ENCODE data around the gene GPC5. TPM values are rescaled to one million over a fixed set of nuclear protein-coding genes. Genes with fewer than 3 reads are reported as not detected.

The GPC5 gene
- total and polyA plus RNA-seq, 9 donors = 0.10 to 1.5 (median 0.38) TPM

DNA sequence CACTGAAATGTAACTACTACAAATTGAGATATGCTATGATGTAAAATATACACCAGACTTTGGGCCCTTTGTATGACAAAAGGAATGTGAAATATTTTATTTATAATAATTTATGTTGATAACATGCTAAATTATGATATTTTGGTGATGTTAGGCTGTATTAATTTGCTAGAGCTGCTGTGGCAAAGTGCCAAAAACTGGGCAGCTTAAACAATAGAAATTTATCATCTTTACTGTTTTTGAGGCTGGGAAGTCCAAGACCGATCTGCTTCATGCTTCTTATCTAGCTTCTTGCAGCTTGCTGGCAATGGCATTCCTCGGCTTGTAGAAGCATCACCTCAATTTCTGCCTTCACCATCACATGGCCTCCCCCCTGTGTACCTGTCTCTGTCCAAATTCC is 245.0 kb downstream of the GPC5 start:
- 27 to 71% (median 57%) methylated on average over 2 of the region's 2 CpGs for WGBS, 3 donors
- no peaks in the 10 kb centered on the region for H3K9me3 ChIP-seq
- H3K4me3 ChIP-seq = no peak overlapping the region
- H3K4me1 ChIP-seq (ENCODE audit: insufficient read depth) = no peaks in the 10 kb centered on the region
- H3K36me3 ChIP-seq = no peaks in the 10 kb centered on the region
- TF ChIP-seq, protein P1, sequence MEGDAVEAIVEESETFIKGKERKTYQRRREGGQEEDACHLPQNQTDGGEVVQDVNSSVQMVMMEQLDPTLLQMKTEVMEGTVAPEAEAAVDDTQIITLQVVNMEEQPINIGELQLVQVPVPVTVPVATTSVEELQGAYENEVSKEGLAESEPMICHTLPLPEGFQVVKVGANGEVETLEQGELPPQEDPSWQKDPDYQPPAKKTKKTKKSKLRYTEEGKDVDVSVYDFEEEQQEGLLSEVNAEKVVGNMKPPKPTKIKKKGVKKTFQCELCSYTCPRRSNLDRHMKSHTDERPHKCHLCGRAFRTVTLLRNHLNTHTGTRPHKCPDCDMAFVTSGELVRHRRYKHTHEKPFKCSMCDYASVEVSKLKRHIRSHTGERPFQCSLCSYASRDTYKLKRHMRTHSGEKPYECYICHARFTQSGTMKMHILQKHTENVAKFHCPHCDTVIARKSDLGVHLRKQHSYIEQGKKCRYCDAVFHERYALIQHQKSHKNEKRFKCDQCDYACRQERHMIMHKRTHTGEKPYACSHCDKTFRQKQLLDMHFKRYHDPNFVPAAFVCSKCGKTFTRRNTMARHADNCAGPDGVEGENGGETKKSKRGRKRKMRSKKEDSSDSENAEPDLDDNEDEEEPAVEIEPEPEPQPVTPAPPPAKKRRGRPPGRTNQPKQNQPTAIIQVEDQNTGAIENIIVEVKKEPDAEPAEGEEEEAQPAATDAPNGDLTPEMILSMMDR (IDR thresholded peaks at IDR 0.05) = no peak
- TF ChIP-seq POLR2A (IDR thresholded peaks at IDR 0.05) (no peak), EP300 (IDR thresholded peaks at IDR 0.05) (no peak)
- H3K27ac ChIP-seq = no peak overlapping the region
- no peak for DNase-seq
- intact Hi-C loops (cut with DNase I) = no loop called here
- no peaks in the 10 kb centered on the region for H3K27me3 ChIP-seq

DNA sequence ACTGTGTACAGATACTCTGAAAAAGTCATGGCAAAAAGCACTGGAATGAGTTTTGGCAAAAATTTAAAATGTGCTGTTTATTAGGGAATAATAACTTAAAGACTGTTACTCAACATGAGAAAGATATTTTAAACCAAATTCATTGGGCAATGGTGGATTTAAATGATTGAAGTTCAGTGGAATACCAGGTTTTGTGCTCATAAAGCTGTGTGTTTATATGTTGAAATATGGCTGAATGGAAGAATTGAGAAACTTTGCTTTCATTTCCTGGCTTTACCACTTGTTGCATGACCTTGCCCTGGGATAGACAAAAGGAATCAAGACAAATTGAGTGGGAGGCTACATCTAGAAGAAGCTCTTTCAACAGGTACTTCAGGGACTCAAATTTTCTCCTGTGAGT is 246.4 kb downstream of the GPC5 start:
- no peak overlapping the region for H3K27ac ChIP-seq
- intact Hi-C loops (cut with DNase I) = no loop called here
- H3K4me3 ChIP-seq = no peak overlapping the region
- no peak for TF ChIP-seq POLR2A (IDR thresholded peaks at IDR 0.05)
- TF ChIP-seq, protein P1 (IDR thresholded peaks at IDR 0.05) = no peak
- no peak for TF ChIP-seq EP300 (IDR thresholded peaks at IDR 0.05)
- H3K36me3 ChIP-seq = no peaks in the 10 kb centered on the region
- no peaks in the 10 kb centered on the region for H3K9me3 ChIP-seq
- H3K4me1 ChIP-seq (ENCODE audit: insufficient read depth) = no peaks in the 10 kb centered on the region
- DNase-seq = no peak
- H3K27me3 ChIP-seq = no peaks in the 10 kb centered on the region

DNA sequence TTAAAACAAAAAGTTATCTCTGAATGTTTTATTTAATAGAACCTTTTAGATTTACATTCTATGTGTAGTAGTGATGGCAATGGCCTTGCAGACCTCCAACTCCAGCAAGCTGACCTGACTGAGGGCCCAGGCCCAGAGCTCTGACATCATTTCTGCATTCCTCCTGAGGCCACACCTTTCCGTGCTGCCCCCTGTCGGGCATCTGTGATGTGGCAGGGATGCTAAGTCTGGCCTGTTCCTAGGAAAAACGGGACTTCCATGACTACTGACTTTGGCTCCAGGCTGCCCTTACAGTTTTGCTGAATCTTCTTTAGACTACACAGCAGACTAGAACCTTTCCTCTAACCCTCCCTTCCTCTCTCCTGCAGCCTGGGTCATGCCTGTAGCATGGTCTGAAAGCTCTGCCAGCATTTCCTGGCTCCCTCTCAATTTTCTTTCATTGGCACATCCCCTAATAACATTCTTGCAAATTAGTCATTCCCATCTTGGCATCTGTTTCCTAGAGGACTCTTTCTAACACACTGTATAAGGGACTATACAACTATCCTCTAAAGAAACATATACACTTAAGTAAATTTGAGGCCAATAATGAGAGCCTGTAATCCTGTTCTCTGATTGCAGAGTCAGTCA is 249.1 kb downstream of the GPC5 start:
- no peak for DNase-seq
- H3K36me3 ChIP-seq = no peaks in the 10 kb centered on the region
- no peaks in the 10 kb centered on the region for H3K4me1 ChIP-seq (ENCODE audit: insufficient read depth)
- no peak overlapping the region for H3K4me3 ChIP-seq
- intact Hi-C loops (cut with DNase I) = no loop called here
- TF ChIP-seq POLR2A (IDR thresholded peaks at IDR 0.05) = no peak
- no peak for TF ChIP-seq EP300 (IDR thresholded peaks at IDR 0.05)
- TF ChIP-seq, protein P1 (IDR thresholded peaks at IDR 0.05) = no peak
- WGBS, 3 donors = 31 to 52% (median 41%) methylated on average over 3 of the region's 3 CpGs
- H3K27ac ChIP-seq = no peak overlapping the region
- no peaks in the 10 kb centered on the region for H3K9me3 ChIP-seq
- H3K27me3 ChIP-seq = no peaks in the 10 kb centered on the region

DNA sequence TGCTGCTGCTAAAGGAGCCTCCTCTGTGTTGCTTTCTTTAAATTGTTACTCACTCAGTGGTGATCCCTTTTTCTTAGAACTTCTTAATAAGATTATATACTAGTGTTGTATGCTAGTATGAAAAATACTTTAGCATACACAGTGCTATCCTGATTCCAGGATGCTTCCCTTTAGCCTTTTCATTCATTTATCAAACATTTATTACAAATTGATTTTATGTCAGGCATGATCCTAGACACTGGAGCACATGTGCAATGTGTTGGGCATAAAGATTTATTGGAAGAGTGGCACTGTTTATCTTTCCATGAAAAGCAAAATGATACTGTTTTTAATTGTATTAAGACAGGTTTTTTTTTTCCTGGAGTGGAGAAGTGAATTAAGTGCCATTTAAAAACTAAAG is 249.6 kb downstream of the GPC5 start:
- no peak for DNase-seq
- Histone ChIP-seq H3K36me3 (no peaks in the 10 kb centered on the region), H3K4me3 (no peak overlapping the region), H3K27ac (no peak overlapping the region), H3K27me3 (no peaks in the 10 kb centered on the region), H3K4me1 (ENCODE audit: insufficient read depth) (no peaks in the 10 kb centered on the region), H3K9me3 (no peaks in the 10 kb centered on the region)
- intact Hi-C loops (cut with DNase I) = no loop called here
- TF ChIP-seq POLR2A (IDR thresholded peaks at IDR 0.05) (no peak), EP300 (IDR thresholded peaks at IDR 0.05) (no peak)
- TF ChIP-seq, protein P1 (IDR thresholded peaks at IDR 0.05) = no peak

Data from ovary (tissue), 9 donors.